ENCODE data around the gene CXCL5.

The CXCL5 gene

DNA sequence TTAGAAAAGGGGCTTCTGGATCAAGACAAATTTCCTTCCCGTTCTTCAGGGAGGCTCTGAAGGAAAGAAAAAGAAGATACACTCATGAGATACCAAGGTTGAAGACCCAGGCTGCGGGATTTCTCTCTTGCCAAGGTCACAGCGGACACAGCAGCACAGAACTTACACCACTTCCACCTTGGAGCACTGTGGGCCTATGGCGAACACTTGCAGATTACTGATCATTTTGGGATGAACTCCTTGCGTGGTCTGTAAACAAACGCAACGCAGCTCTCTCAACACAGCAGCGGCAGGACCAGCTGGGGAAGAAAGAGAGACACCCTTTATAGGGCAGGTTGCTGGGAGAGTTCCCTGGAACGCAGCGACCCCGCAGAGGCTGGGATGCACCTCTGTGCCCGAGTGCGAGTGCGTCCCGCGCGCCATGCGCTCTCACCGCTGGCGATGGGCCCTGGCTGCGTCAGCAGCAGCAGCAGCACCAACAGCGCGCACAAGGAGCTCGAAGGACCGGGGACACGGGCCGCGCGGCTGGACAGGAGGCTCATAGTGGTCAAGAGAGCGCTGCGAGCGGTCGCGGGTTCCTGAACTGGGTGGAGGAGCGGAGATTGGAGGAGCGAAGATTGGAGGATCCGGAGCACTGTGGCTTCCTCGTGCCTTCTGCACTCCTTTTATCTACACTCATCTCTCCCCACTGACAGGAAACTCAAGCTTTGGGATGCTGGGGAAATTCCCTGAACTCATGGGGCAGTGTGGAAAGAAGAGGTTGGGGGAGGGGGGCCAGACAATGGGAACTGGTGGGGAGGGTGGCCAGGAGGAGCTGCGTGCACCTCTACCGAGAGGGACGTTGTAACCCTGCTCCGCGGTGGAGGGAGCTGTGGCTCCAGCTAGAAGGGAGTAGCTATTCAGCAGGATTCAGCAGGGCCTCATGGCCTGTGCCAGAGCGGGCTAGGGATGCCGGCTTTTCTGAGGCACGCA lies at the start of gene CXCL5:
TSS of gene CXCL5 (minus strand) at position 638 of the 972 bp plus-strand sequence. CDS start at position 542, 96 bp downstream.
- in situ Hi-C loops (cut with MboI; ENCODE audit: low sequenced_read_pairs, unreplicated experiment), result no loop called here
- TF ChIP-seq, protein P1, sequence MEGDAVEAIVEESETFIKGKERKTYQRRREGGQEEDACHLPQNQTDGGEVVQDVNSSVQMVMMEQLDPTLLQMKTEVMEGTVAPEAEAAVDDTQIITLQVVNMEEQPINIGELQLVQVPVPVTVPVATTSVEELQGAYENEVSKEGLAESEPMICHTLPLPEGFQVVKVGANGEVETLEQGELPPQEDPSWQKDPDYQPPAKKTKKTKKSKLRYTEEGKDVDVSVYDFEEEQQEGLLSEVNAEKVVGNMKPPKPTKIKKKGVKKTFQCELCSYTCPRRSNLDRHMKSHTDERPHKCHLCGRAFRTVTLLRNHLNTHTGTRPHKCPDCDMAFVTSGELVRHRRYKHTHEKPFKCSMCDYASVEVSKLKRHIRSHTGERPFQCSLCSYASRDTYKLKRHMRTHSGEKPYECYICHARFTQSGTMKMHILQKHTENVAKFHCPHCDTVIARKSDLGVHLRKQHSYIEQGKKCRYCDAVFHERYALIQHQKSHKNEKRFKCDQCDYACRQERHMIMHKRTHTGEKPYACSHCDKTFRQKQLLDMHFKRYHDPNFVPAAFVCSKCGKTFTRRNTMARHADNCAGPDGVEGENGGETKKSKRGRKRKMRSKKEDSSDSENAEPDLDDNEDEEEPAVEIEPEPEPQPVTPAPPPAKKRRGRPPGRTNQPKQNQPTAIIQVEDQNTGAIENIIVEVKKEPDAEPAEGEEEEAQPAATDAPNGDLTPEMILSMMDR (IDR thresholded peaks at IDR 0.05; ENCODE audit: borderline replicate concordance, control extremely low read depth, extremely low read depth, insufficient read depth, missing control alignments), result no peak
- no peak for DNase-seq (ENCODE audit: low spot score)

DNA sequence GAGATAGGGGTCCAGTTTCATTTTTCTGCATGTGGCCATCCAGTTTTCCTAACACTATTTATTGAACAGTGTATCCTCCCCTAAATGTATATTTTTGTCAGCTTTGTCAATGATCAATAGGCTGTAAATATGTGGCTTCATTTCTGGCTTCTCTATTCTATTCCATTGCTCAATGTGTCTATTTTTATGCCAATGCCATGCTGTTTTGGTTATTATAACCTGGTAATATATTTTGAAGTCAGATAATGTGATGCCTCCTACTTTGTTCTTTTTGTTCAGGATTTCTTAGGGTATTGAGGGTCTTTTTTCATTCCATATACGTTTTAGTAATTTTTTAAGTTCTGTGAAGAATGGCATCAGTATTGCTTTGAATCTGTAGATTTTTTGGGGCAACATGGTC lies 48.7 kb upstream of the CXCL5 start:
- in situ Hi-C loops (cut with MboI; ENCODE audit: low sequenced_read_pairs, unreplicated experiment), result no loop called here
- TF ChIP-seq, protein P1 (IDR thresholded peaks at IDR 0.05; ENCODE audit: borderline replicate concordance, control extremely low read depth, extremely low read depth, insufficient read depth, missing control alignments), result no peak
- no peak for DNase-seq (ENCODE audit: low spot score)

DNA sequence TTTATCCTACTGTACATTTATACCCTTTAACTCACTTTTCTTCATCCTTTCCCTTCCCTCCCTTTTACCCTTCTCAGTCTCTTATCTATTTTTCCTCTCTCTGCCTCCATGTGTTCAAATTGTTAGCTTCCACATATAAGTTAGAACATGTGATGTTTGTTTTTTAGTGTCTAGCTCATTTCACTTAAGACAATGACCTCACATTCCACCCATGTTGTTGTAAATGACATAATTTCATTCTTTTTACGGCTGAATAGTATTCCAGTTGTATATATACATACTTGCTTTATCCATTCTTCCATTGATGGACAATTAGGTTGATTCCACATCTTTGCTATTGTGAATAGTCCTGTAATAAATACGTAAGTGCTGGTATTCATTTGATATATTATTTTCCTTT lies 47.3 kb upstream of the CXCL5 start:
- TF ChIP-seq, protein P1 (IDR thresholded peaks at IDR 0.05; ENCODE audit: borderline replicate concordance, control extremely low read depth, extremely low read depth, insufficient read depth, missing control alignments), result no peak
- in situ Hi-C loops (cut with MboI; ENCODE audit: low sequenced_read_pairs, unreplicated experiment), result no loop called here
- no peak for DNase-seq (ENCODE audit: low spot score)

DNA sequence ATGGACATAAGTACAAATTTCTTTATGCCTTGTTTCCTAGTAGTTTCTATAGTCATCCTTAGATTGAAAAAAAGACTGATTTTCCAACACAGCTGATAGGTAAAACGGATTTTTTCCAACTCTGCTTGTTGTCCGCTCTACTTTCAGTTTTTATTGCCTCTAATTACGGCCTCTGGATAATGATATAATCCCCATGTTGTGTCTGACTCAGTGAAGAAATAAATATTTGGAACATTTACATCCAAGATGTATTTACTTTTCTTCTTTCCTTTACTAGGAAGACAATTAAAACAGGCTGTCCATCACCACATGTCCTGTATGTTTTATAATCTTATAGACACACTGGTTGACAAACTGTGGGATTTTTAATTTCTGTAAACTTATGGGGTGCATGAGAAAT lies 46.8 kb upstream of the CXCL5 start:
- TF ChIP-seq, protein P1 (IDR thresholded peaks at IDR 0.05; ENCODE audit: borderline replicate concordance, control extremely low read depth, extremely low read depth, insufficient read depth, missing control alignments), result no peak
- no peak for DNase-seq (ENCODE audit: low spot score)
- in situ Hi-C loops (cut with MboI; ENCODE audit: low sequenced_read_pairs, unreplicated experiment), result no loop called here

DNA sequence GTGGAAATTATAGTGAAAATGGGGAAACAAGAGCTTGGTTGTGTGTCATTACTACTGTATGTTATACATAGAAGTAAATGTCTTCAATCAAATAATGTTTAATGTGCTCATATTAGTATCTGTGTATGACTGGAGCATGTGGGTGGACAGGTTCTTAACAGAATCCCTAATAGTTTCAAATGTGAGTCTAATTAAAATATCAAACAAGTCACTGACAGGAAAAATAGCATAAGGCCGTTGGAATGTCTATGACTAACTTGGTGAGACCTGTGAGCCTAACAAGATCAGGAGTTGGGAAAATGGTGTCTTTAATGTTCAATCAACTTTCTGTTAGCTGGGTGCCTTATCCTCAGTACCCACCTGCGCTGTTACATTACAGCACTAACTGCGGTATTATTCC lies 46.2 kb upstream of the CXCL5 start:
- TF ChIP-seq, protein P1 (IDR thresholded peaks at IDR 0.05; ENCODE audit: borderline replicate concordance, control extremely low read depth, extremely low read depth, insufficient read depth, missing control alignments), result no peak
- no peak for DNase-seq (ENCODE audit: low spot score)
- in situ Hi-C loops (cut with MboI; ENCODE audit: low sequenced_read_pairs, unreplicated experiment), result no loop called here

DNA sequence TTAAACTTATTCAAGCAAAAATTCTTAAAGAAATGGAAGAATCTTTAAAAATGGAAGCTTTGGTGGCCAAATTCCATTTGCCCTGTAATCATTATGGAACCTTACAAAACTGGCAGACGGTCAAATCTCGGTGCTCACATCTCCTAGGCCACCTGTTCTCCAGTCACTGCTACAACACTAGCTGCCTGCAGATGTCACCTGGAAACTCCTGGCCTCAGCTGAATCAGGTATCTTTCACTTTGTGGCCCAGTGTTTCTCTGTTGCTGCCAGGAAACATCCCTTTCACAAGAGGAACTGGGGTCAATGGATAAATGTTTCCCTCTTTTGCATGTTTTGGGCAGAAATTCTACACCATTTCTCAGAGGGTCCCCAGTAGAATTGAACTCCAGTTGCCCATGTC lies 44.2 kb upstream of the CXCL5 start:
- DNase-seq (ENCODE audit: low spot score), result no peak
- in situ Hi-C loops (cut with MboI; ENCODE audit: low sequenced_read_pairs, unreplicated experiment), result no loop called here
- TF ChIP-seq, protein P1 (IDR thresholded peaks at IDR 0.05; ENCODE audit: borderline replicate concordance, control extremely low read depth, extremely low read depth, insufficient read depth, missing control alignments), result no peak
